Erythroblast (primary cell): ENCODE data around the gene ZSWIM3.

Source experiments
- DNase-seq, 2 experiments: peaks; one replicate each; lab custom pipeline; 2025; lab: John Stamatoyannopoulos, UW
- GATA1 ChIP-seq: IDR thresholded peaks from 2 replicates; pipeline ENCODE4 v1.6.1; 2011; ENCODE audit warnings: low read depth, mild to moderate bottlenecking, control low read depth, low read length, moderate library complexity
- POLR2A ChIP-seq: IDR thresholded peaks from 2 replicates; pipeline ENCODE4 v1.6.1; 2011; ENCODE audit warnings: mild to moderate bottlenecking, low read length

The ZSWIM3 gene

DNA sequence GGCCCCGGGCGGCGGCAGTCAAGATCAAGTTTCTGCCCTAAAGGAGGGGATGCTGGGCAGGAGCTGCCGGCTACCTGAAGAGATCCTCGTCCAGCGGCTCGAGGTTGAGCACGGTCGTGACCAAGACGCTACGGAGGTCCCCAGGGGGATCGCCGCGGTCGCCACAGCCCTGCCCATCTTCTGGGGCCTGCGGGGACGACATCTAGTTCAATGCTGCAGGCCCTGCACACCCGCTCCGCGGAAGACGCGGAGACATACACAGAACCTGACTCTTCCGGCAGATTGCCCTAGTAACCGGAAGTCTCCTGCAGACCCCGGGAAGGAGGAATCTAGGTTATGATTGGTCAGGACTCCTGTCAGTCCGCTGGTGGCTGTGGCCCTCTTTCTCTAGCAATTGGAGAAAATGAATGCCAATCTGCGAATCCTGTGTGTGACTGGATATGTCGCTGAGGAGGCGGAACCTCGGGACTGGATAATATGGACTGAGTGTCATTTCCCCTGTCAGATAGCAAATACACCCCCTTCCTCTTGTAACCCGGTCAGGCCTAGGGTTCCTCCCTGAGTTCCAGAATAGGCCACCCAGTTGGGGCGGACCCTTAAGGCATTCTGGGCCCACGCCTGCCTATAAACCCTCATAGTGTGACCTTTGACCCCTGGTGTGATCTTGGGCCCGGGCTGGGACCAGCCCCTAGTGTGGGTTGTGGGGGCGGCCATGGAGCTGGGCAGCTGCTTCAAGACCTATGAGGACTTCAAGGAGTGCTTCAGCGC is at the start of gene ZSWIM3, which contains the start of gene ACOT8:
ZSWIM3 (plus strand) TSS at position 501 of the 768 bp plus-strand sequence; CDS start at position 713, 212 bp downstream.
ACOT8 (minus strand) TSS at position 279 of the 768 bp plus-strand sequence; CDS start at position 202, 77 bp downstream.
- TF ChIP-seq GATA1 (no peak), POLR2A (peak; percentile 94)
- peak; percentile 99 to 100 for DNase-seq

DNA sequence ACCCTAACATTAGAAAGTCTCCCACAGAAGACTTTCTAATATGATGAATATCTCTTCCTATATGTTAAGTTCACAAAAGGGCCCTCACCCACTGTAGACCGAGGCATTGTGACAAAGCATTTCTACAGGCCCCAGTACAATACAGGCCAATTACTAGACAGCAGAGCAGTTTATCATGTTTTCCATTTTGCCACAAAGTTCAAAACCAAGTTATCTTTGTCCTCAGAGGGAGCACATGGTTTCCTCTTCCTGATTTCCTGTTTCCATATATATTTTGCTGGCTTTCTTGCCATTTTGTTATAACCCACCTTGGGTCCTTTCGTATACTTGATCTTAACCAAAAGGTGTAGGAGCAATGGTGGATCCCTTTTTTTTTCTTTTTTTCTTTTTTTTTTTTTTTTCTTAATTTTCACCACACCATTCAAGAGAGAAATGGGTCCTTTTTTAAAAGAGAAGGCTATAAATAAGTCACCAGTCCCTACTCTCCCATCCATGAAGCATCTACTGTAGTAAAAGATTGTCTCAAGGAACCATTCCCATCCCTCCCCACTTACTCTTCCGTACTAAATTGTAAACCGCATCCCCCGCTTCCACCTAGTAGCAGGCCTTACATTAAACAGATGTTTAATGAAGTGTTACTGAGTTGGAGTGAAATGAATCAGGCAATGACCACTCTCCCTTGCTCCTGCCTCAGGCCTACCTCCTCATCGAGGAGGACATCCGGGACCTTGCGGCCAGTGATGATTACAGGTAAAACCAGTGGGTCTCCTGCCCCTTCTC is 47.0 kb upstream of the ZSWIM3 start:
- TF ChIP-seq POLR2A (no peak), GATA1 (no peak)
- peak in 1 of 2 experiments; percentile 17 for DNase-seq

DNA sequence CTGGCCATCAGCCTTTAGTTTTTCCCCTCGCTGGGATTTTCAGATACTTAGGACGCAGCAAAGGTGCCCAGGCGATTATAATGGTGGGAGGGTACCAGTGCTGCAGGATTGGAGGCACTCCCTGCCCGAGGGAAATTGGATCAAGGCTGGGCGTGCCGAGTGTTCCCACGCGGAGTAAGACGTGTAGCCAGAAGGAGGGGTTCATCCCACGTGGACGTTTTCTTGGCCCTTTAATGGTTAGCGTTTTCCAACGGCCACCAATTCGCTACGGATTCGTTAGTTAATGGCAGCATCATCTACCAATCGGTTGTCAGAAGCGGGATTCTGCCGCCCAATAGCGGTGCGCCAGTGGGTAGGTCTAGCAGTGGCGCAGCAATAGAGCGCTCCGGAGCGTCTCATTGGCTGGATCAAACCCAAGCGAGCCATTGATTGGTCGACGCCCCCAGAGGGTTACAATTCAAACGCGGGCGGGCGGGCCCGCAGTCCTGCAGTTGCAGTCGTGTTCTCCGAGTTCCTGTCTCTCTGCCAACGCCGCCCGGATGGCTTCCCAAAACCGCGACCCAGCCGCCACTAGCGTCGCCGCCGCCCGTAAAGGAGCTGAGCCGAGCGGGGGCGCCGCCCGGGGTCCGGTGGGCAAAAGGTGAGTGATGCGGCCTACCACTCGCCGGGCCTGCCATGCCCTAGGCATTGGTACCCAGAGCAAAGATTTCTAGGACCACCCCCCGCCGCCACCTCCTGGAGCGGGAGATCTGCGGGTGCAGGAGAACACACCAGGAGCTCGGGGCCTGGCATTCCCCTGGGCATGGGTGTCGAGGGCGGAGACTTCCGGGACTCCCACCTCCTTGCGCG is 45.0 kb upstream of the ZSWIM3 start, which contains the start of gene UBE2C:
UBE2C (plus strand) TSS at position 488 of the 849 bp plus-strand sequence; CDS start at position 540, 52 bp downstream.
- peak; percentile 96 to 98 for DNase-seq
- TF ChIP-seq GATA1 (no peak), POLR2A (peak; percentile 71)

DNA sequence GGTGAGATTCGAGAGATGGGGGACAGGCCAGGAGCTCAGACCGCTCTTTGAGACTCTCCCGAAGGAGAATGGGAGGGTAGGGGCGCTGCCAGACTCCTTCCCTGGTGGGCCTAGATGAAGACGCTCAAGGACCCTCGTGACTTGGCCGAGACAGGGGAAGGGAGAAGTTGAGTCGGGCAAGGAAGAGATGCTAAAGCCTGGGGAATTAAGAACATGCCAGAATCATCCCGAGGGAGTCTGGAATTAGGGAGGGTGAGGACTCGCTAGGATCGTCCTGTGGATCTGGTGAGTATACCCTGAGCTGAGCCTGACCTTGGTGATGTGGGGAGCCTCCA is 44.4 kb upstream of the ZSWIM3 start:
- no peak for TF ChIP-seq POLR2A
- no peak for TF ChIP-seq GATA1
- DNase-seq = no peak

DNA sequence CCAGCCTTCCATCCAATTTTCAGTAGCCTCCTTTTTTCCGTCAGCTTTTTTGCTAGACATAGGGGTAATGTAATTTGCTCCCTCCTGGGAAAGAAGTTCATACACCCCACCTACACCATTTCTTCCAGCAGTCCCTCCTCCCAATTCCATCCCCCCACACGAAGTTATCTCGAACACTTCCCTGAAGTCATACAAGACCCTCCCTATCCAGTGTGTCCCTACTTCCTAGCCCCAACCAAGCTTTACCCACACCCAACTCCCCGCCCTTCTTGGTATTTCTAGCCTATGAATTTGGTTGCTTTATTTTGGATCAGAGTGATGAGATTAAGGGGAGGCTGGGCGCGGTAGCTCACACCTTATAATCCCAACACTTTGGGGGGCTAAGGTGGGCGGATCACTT is 43.9 kb upstream of the ZSWIM3 start:
- no peak for DNase-seq
- no peak for TF ChIP-seq POLR2A
- no peak for TF ChIP-seq GATA1

DNA sequence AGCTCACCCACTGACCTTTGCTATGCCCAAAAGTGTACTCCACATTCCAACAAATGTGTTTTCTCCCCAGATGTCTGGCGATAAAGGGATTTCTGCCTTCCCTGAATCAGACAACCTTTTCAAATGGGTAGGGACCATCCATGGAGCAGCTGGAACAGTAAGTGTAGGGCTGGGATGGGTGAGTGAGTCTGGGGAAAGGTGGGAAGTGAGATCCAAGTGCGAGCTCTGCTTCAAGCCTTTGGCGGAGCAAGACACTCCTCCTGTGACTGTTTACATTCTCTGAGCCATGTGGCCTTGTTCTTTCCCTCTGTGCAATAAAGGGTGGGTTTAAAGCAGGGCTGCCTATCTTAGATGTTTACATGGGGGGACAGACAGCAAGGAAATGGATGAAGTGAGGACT is 43.1 kb upstream of the ZSWIM3 start:
- DNase-seq = no peak
- TF ChIP-seq GATA1 (no peak), POLR2A (no peak)

DNA sequence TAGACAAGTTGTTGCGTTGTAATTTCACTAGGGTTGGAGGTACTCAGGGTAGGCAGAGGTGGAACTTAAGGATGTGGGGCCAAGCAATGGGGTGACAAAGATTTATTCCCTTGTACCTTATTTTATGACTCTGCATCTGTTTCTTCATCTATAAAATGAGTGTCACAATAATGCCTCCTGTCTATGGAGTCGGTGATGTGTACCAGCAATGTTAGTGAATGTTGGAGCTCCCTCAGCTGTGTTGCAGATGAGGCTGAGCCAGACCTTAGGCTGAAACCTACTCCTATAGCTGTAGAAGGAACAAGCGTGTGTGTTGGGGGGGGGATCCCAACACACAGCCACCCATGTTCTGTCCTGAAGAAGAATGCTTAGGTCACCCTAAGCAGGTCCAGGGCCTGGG is 40.5 kb upstream of the ZSWIM3 start:
- no peak for DNase-seq
- no peak for TF ChIP-seq POLR2A
- TF ChIP-seq GATA1 = no peak

DNA sequence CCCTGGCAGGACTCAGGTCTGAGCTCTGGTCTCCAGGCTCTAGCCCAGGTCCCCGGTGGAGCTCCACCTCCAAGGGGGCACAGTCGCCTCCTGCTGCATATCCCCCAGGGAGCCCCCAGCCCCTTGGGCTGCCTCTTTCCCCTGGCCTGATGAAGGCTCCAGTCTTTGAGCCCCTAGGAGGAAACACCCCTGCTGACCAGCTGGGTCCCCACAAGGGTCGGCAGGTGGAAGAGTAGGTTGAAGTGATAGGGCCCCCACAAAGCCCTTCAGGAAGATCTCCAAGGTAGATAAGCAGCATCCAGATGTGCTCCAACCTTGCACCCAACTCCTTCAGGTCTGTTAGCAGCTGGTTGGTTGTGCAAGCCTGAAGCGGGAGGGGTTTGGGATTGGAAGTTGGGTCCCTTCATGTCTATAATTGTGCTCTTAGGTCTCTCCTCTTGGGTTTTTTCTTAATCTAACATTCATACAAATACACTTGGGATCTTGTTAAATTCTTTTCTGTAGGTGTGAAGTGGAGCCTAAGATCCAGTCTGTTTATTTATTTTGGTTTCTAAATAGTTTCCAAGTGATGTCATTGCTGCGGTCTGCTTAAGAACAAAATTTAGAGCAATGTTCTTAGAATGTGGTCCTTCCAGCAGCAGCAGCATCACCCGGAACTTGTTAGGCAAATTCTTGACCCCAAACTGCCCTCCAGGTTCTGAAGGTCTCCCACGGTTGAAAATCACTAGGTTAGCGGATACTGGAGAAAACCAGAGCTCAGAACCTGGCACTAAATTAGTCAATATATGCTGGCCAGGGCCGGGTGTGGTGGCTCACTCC is 39.8 kb upstream of the ZSWIM3 start:
- DNase-seq = no peak
- TF ChIP-seq GATA1 (no peak), POLR2A (peak; percentile 22)

DNA sequence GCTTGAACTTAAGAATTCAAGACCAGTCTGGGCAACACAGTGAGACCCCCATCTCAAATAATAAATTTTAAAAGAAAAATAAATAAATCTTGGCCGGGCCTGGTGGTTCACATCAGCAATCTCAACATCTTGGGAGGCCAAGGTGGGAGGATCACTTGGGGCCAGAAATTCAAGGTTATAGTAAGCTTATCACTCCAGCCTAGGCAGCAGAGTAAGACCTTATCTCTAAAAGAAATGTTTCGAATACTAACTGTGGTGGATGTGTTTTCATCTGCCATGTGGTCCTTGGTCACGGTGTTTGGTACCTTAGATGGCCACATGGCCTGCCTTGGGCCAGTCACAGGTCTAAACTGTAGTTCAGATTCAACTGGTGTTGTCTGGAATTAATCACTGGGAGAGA is 39.2 kb upstream of the ZSWIM3 start:
- peak in 1 of 2 experiments; percentile 70 for DNase-seq
- TF ChIP-seq GATA1 (no peak), POLR2A (no peak)

DNA sequence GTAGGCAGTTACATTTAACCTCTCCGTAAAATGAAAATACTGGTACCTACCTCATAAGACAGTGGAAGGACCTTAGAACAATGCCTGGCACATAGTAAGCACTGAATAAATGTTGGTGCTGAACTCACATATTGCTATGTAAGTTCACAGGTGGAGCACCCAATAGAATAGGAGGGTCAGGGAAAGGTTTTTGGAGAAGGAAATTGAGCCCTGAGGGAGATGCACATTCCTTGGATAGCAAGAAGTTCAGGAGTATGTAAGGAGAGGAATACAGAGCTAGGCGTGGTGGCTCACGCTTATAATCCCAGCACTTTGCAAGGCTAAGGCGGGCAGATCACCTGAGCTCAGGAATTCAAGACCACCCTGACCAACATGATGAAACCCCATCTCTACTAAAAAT is 37.9 kb upstream of the ZSWIM3 start:
- no peak for DNase-seq
- TF ChIP-seq POLR2A (no peak), GATA1 (no peak)

DNA sequence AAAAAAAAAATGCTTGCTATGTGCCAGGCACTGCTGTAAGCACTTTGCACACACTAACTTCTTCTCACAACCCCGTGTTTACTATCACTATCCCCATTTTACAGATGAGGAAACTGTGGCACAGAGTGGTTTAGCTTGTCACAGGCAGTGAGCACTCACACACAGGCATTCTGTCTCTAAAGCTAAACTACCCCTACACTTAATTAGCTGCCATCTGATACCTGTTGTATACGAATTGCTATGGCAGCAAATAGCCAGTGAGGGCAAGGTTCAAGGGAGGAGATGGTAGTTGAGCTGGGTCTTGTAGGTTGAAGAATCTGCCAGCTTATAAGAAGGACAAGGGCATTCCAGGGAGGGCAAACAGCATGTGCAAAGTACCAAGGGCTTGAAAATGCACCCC is 35.5 kb upstream of the ZSWIM3 start:
- no peak for TF ChIP-seq POLR2A
- no peak for TF ChIP-seq GATA1
- no peak for DNase-seq

DNA sequence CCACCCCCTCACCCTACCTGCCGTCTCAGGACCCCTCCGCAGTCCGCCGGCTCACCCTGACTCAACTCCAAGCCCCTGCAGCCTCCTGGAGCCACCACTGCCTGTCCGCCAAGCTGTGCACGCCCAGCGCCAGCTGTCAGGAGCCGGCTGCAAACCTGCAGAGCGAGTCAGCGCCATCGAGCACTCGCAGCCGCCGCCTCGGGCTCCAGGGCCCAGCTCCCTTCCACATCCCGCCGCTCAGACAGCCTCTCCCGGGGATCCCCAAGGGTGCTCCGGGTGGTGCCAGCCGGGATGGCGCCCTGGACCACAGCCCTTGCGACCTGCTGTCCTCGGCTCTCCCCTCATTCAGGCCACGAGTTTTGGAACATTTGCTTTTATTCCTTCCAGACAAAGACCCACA is 34.6 kb upstream of the ZSWIM3 start:
- TF ChIP-seq POLR2A (no peak), GATA1 (no peak)
- peak in 1 of 2 experiments; percentile 27 for DNase-seq
